Gastrocnemius medialis (tissue), 4 donors: ENCODE data around the gene SUCLA2.

Experiments
- CTCF ChIP-seq, 5 experiments: fragments of 450-650 bp in 3 of 5; fragments of 200-600 bp in 2 of 5; sonication (generic) in 2 of 5; IDR thresholded peaks in 4 of 5; conservative IDR thresholded peaks in 1 of 5; 1 replicate in 4 of 5; 2 replicates in 1 of 5; pipeline ENCODE4 v1.5.1; 2016 to 2019; ENCODE audit warnings: antibody characterized with exemption in 5 of 5, mild to moderate bottlenecking in 3 of 5, moderate library complexity in 3 of 5
- POLR2A ChIP-seq, 2 donors: fragments of 450-650 bp; IDR thresholded peaks; one replicate each; pipeline ENCODE4 v1.6.1; 2017; ENCODE audit warnings: antibody characterized with exemption in 2 of 2, mild to moderate bottlenecking in 2 of 2, moderate library complexity in 2 of 2

- TF ChIP-seq CTCF (IDR thresholded peaks at IDR 0.05 in 4 of 5, conservative IDR thresholded peaks at IDR 0.05 in 1 of 5) (no peak), POLR2A (IDR thresholded peaks at IDR 0.05) (no peak)
These were observed 51.3 kb downstream of the SUCLA2 start for GRCh38 chr13:47949799-47950198.
